ENCODE data around the gene HSD11B1.

- TF ChIP-seq CTCF (IDR thresholded peaks at IDR 0.05) = no peak
- no peak for TF ChIP-seq POLR2A (IDR thresholded peaks at IDR 0.05)
These were observed 7.5 kb upstream of the HSD11B1 start for GRCh38 chr1:209697126-209697525.
